GDM1 (cell line): ENCODE measurements around the gene IPO7.

Experiments
- DNase-seq: peaks from one replicate; lab custom pipeline; 2025; lab: John Stamatoyannopoulos, UW

IPO7 gene

GRCh38 chr11:9495803-9496514 is 111.5 kb downstream of the IPO7 start:
- DNase-seq, result no peak
